MM.1S (cell line): Measurements from ENCODE around the gene NDOR1.

Experiments
- CTCF ChIP-seq: fragments of 300-600 bp; sonication (generic); IDR thresholded peaks from 2 replicates; pipeline ENCODE4 v1.5.1; 2016; ENCODE audit warnings: antibody characterized with exemption, low read length, mixed read lengths
- EZH2 ChIP-seq: fragments of 300-600 bp; sonication (generic); optimal IDR thresholded peaks from 2 replicates; pipeline ENCODE3; 2017; ENCODE audit warnings: low read depth, mild to moderate bottlenecking, antibody characterized with exemption, low read length, mixed read lengths

- TF ChIP-seq CTCF (no peak), EZH2 (no peak)
Measured at GRCh38 chr9:137159105-137160053, 46.1 kb upstream of the NDOR1 start.
